DMS153 treated with DMSO at 0.1 percent for 48 hours (cell line): Measurements from ENCODE around the gene POC1A.
"Not testable (repeated sequence)": the region's sequence is repeated elsewhere in the genome, so short reads cannot be mapped to it uniquely, and the experiment has no call there.

Source experiments
- DNase-seq: peaks from one replicate; lab custom pipeline; 2025; ENCODE audit not compliant: unreplicated experiment; lab: John Stamatoyannopoulos, UW

Gene POC1A

DNA sequence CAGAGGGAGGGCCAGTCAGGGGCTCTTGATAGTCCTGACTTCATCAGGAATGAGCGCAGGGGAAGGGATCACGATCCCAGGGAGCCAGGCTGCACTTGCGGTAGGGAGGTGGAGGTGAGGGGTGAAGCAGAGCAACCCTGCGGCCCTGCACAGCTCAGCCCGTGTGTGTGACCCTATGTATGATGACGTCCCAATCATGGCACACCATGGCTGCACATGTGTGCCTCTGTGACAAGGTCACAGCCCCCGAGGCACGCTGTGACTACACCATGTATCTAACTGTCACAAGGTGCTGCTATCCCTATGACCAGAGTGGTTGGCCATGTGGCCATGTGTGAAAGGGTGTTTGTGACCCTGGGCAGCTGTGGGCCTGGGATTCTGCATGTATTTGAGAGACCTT, 30.5 kb upstream of the POC1A start:
- no peak for DNase-seq

DNA sequence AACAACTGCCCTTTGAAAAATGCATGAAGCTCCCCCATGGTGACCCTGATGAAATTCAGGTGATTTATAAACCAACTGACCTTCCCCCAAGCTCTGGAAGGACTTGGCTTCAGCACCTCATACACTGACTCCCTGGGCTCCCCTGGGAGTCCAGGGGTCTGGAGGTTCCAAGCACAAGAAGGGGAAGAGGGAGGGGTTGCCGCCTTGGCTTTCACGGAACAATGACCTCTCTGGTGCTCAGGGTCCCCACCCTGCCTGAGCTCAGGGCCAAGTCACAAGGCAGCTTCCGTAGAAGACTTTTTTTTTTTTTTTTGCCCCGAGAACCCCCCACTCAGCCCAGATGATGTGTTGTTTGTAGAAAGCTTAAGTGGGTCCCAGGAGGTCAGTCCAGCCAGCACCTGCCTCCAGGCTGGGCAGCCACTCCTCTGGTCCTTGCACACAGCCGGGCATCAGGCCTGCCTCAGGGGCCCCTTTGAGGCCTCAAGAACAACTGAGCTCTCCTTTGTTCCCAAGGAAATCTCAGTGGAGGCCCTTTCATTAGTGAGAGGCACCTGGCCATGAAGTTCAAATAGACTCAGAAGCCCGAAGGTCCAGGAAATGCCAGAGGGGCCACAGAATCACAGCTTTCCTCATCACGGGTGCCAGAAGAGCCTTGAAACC, 29.7 kb upstream of the POC1A start:
- DNase-seq = no peak

DNA sequence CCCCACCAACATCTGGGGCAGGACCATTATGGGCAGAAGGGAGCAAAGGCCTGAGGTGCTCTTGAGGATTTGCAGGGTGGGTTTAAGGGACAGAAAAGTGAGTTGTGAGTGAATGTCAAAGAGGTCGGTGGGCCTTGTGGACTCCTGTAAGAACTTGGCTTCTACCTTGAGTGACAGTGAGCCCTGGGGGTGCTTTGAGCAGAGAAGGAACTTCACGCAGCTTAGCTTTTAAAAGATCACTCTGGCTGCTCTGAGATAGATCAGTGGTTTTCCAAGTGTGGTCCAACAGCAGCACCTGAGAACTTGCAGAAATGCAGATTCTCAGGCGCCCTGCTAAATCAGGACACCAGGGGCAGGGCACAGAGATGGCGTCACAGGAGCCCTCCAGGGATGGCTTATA, 28.5 kb upstream of the POC1A start:
- no peak for DNase-seq

DNA sequence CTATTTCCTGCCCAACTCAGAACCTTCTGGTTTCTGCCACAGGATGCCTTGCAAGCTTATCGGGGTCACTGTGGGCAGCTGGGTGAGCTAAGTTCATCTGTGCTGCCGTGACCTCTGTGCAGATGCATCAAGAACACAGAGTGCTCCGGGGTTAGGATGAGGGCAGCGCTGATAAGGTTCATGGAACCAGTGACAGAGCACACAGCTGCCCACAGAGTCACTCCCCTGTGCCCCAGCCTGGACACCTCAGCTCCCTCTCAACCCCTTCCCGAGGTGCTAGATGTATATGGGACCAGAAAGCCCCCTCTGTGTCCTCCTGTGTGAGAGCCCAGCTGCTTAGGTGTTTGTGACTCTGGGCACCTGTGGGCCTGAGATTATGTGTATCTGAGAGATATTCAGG, 28.0 kb upstream of the POC1A start:
- no peak for DNase-seq

DNA sequence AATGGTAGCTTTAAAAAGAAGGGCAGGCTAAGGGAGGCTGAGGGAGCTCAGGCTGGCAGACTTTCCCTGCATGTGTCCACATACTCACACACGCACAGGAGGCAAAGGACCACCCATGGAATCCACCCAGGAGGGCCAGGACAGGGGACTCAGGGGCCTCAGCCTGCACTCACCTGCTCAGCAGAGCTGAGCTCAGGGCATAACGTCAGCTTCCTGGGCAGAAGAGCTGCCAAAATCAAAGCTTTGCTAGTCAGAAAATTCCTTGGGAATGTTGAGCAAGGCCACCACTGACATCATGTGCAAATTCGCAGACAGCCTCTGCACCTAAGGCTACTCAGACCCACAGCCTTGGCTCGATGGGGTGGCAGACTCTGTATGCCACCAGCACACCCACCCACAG, 27.3 kb upstream of the POC1A start:
- no peak for DNase-seq

DNA sequence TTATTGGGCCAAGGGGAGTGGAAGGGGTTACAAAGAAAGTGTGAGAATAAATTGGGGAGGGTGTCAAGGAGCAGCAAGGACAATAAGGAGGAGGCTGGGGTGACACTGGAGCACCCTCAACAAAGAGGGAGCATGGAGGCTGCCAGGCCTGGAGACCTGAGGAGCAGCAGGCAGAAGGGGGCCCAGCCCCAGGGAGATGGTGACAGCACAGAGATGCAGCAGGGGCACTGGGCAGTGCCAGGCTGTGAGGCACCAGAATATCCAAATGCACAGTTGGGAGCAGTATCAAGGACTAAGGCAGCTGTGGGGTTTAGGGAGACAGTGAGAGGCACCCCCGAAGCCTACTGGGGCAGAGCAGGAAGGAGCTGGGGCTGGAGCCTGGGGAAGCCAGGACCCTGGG, 24.3 kb upstream of the POC1A start:
- DNase-seq = no peak

DNA sequence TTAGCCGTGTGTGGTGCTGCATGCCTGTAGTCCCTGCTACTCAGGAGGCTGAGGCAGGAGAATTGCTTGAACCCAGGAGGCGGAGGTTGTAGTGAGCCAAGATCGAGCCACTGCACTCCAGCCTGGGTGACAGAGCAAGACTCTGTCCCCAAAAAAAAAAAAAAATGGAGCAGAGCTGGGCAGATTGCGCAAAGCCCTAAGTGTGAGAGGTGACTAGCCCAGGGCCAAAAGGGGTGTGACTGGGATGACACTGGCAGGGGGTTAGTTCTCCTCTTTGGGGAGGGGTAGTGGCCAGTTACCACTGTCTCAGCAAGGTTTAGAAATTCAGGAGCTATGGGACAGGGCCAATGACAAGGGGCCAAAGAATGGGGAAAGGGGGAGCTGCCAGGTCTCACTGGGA, 23.9 kb upstream of the POC1A start:
- DNase-seq = not testable (repeated sequence)

DNA sequence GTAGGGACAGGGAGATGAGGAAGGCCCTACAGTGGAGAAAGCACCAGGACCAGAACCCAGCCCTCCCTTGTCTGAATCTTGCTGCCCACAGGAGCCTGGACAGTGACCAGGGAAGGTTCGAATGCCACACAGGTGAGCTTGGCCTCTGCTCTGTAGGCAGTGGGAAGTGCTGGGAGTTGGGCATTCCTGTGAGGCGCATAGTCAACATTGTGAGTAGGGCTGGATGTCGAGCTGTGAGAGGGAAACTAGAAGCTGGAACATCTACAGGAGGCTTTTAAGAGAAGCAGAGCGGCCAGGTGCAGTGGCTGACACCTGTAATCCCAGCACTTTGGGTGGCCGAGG, 23.4 kb upstream of the POC1A start:
- no peak for DNase-seq

DNA sequence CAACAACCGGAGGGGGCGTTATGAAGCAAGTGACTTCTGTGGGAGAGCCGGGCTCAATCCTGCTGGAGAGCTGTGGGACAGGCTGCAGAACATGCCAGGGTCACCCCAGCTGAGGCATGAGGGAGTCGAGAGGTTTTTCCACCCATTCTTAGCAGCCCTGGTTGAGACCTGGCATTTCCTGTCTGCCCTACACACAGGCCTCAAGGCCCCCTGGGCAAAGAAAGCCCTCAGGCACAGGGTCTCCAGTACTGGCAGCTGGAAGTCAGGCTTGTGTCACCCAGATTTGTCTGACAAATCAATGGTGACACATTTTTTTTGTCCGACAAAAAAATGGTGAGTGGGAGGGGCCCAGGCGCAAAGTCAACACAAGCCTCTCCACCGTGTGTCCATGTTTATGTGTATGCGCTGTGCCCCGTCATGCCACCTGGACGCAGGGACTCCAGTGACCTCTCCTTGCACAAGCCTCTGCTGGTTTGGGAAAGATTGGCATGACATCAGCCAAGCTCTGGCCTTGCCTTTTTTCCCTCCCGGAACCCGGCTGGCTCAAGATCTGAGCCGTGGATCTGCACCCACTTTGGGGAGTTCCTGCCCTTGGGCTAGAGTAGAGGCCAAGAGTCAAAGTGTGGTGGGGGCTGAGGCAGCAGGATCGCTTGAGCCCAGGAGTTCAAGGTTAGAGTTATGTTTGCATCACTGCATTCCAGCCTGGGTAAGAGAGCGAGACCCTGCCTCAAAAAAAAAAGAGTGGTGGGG, 22.9 kb upstream of the POC1A start:
- DNase-seq = no peak

DNA sequence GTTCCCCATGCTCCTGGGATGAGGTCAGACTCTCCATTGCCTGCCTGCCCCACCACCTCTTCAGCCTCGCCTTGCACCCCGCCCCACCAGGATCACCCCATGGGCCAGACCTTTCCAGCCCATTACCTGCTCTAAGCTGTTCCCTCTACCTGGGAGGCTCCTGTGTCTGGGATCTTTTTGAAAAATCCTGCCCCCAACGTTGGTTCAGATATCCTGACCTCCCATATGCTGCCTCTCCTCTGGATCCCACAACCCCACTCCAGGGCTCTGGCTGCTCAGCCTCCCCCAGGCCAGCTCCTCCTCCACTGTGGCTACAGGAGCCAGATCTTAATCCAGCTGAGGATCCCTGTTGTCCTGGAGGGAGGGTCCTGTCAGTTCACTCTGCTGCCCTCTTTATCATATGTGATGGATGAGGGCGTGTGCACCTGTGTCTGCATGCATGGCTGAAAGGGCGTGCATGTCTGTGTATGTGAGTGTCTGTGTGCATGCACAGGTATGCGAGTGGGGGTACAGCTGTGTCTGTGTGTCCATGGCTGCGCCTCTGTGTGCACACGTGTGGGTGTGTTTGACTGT, 22.0 kb upstream of the POC1A start:
- no peak for DNase-seq

DNA sequence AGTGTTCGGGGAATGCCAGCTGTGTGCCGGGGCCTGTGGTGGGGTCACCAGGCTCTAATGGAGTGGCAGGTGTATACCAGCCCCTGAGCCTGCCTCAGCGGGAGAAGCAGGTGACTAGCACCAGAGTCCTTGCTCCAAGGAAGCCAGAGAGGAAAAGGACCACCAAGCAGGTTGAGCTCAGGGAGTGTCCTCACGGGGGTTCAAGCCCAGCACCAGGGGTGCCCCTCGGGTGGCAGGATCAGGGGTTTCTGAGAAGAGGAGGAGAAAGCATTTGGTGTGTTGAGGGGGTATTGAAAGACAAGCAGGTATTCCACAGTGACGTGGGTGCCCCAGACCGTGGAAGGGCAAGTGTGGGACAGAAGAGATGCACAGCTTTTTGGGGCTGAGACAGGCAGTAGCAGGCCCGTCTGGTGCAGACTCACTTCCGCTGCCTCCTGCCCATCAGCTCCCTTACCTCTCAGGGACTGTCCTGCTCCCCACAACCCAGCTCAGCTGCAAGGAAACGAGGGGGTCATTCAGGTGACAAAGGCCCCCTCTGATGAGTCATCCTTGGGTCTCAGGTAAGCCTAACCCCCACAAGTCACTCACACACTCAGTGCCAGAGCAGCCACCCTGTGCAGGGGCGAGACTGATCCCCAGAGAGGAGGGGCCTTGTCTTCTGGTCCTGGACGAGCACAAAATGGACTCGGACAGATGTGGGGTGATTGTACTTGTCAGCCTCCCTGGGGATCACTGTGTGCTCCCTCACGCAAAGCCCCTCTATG, 21.4 kb upstream of the POC1A start:
- no peak for DNase-seq

DNA sequence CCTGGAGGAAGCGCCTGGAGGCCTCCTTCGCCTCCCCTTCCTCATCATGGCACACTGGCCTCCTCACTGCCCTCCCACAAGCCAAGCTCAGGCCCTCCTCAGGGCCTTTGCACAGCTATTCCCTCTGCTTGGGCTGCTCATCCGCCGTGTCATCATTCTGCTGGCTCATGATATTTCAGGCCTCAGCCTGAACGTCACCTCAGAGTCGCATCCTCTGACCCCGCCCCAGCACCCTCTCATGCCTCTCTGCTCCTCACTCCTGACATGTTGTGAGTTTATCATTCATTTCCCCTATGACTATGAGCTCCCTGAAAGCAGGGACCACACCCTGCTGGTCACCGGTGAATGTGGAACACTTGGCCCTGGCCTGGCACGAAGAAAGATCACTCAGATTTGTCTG, 20.7 kb upstream of the POC1A start:
- DNase-seq = no peak

DNA sequence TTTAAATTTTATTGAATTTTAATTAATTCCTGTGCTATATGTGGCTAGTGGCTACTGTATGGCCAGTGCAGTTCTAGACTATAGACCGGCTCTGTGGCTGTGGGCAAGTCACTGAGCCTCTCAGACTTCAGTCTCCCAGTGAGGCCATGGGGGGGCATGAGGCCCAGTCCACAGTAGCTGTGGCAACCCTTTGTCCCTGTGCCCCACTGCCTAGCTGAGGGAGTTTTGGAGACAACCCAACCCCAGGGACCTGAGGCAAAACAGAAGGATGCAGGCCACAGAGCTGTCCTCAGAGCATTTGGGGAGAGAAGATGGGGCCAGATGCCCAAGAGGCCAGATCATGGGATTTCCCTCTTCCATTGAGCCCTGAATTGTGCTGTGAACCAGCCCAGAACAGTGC, 18.9 kb upstream of the POC1A start:
- no peak for DNase-seq

DNA sequence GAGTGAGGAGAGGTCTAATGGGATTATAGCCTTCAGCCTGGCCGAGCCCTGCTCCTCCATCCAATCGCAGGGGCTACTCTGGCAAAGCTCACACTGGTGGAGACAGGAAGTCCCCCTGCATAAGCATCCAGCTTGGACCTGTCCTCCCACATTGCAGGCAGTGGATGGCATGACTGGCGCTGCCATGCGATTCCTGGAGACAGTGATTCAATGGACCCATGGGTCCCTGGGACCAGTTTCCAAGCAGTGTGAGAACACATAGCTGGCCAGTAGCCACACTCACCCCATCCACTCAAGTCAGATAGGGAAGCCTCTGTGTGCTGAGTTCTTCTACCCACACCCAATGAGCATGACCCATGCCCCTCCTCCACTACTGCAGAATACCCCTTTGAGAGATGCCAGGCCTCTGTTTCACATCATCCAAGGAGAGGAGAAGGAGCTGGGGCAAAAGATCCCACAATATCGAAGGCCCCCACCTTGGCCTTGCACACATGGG, 18.1 kb upstream of the POC1A start:
- DNase-seq = no peak

DNA sequence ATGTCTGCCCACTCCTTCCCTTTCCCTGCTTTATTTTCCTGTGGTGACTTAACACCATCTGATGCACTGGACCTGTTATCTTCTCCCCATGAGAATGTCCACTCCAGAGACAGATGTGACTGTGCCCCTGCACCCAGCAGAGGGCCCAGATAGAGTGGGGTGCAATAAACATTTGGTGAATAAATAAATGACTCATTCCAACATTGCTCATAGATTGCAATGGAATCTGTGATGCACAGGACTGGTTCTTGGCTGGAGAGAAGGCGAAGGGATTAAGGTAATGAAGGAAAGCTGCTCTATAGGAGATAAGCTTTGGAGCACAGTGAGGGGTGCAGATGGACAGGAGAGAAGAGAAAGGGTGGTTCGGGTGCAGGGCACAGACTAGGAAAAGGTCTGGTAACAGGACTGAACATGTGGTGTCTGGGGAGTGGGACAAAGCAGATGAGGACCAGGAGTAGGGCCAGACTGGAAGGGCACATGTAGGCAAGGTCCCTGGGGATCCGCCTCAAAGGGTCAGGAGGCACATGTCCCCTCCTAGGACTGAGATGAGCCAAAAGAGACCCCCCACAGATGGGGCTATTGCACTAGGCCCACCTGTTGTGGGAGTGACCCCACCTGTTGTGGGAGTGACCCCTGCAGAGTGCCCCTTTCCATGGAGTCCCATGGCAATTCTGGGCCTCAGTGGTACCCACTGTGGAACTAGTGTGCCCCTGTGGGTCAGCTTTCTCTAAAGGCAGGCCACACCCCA, 17.5 kb upstream of the POC1A start:
- no peak for DNase-seq

DNA sequence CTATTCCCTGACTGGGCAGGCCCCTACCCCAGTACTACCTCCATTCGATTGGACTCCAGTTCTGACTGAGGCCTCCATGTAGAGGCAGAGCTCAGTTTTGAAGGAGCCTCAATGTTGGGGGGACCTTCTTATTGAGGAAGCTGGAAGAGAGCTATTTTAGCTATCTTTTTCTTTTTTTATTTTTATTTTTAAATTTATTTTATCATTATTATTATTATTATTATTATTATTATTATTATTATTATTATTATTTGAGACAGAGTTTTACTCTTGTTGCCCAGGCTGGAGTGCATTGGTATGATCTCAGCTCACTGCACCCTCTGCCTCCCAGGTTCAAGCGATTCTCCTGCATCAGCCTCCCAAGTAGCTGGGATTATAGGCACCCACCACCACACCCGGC, 16.0 kb upstream of the POC1A start:
- DNase-seq = not testable (repeated sequence)

DNA sequence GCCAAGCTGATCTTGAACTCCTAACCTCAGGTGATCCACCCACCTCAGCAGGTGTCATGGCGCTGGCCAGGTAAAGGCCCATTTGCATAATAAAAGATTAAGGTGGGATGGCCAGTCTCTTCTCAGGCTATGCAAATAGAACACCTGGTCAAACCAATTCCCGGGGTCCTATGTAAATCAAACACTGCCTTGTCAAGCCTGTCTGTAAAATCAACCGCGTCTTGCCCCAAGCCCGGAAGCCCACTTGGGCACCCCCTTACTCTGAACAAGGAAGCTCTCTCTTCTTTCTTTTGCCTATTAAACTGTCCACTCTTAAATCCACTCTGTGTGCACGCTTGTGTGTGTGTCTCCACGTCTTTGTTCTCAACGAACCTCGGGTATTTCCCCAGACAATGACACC, 13.0 kb upstream of the POC1A start:
- no peak for DNase-seq

DNA sequence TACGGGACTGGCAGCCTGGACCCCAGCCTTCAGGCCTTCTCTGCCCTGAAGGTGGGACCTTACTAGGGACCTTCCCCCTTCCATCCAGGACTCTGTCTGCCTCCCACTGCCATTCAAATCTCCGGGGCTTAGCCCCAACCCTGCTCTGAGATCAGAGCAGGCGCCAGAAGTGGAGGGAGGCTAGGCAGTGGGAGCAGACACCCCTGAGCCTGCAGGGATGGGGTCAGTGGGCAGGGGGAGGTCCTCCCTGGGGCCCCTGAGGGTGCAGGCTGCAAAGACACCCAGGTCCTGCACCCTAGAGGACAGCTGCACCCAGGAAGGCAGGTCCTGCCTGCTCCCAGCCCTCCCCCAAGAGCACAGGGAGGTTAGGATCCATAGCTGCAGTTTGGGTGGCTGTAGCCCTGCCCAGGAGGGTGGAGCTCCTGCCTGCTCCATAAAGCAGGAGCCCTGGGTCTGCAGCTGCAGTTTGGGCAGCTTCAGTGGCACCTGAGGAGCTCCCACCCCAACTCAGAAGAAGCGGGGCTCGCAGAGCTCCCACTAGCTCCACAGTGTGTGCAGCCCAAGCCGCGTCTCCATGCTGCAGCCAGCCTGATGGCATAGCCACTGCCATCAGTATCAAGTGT, 8.1 kb upstream of the POC1A start:
- no peak for DNase-seq

DNA sequence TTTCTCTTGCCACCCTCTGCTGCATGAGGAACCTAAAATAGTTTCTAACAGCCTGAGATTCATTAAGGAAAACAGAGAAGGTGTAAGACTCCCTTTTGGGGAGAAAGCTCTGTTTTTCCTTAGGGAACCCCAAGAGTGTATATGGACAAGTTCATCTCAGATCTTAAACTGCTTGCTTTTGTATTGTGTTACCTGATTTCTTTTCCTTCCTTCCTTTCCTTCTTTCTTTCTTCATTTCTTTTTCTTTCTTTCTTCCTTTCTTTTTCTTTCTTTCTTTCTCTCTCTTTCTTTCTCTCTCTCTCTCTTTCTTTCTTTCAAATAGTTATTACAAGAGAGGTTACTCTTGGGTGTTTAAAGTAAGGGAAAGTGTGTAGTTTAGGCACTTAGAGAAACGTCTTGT, 5.3 kb upstream of the POC1A start:
- DNase-seq = no peak

DNA sequence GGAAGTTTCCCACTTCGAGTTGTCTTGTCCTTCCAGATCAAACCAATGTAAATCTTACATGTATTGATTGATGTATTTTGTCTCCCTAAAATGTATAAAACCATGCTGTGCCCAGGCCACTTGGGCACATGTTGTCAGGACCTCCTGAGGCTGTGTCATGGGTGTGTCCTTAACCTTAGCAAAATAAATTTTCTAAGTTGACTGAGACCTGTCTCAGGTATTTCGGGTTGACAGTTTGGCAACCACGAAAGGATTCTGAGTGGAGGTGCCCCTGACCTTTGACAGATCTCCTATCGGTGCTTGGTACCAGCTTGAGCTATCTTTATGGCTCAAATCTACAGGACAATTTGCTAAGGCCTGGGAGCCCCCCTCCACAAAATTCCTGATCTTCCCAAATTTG, 1.7 kb upstream of the POC1A start:
- DNase-seq = no peak
